Pancreas (tissue), 10 donors: ENCODE data around the gene UBE2H. TPM values are rescaled to one million over a fixed set of nuclear protein-coding genes. Genes with fewer than 3 reads are reported as not detected.

Source experiments
- ATAC-seq, 4 donors: fragments of 200-7000 bp; cut with Tn5 transposase; one replicate each; pipeline versions ENCODE4 v1.8.0 to v1.9.1; 2020; ENCODE audit warnings: mild to moderate bottlenecking in 4 of 4, moderate library complexity in 4 of 4
- DNase-seq, 6 donors: peaks; one replicate each; pipeline ENCODE4 v3.0.0-alpha.2; 2020
- FAIRE-seq: peaks from 2 replicates; lab custom pipeline; 2012; peaks lifted over from hg19 to GRCh38; lab: Jason Lieb, UNC
- H3K27ac ChIP-seq, 4 donors: fragments of 200-600 bp; sonication (generic); 1 replicate in 3 of 4; 2 replicates in 1 of 4; pipeline versions ENCODE4 v1.5.0 to v1.8.0; 2020
- H3K27me3 ChIP-seq, 4 donors: fragments of 200-600 bp; one replicate each; pipeline ENCODE4 v1.8.0; 2021
- H3K36me3 ChIP-seq, 3 donors: fragments of 200-600 bp; sonication (generic) in 1 of 3; one replicate each; pipeline versions ENCODE4 v1.5.0 to v1.8.0; 2020 to 2021
- H3K4me1 ChIP-seq, 3 donors: fragments of 200-600 bp; one replicate each; pipeline ENCODE4 v1.8.0; 2021
- H3K4me3 ChIP-seq, 4 donors: fragments of 200-600 bp; sonication (generic) in 2 of 4; one replicate each; pipeline versions ENCODE4 v1.5.0 to v1.8.0; 2020 to 2021
- H3K9me3 ChIP-seq, 4 donors: fragments of 200-600 bp; one replicate each; pipeline ENCODE4 v1.8.0; 2021
- WGBS, 2 donors: extraction: QIAGEN DNeasy Blood & Tissue Kit; methylation state at CpG; one replicate each; pipeline ENCODE4 v1.1.7; 2013; 5-methylcytosine and 5-hydroxymethylcytosine counted together
- intact Hi-C, 3 donors: fragments of 100-400 bp; cut with DNase I; formaldehyde crosslinking; loops; one replicate each; pipeline versions ENCODE4 v1.11.1 to v1.14.2; 2022
- polyA plus RNA-seq, 2 donors: library from polyadenylated mRNA; stranded (reverse); fragments of 200-250 nt; gene quantifications; one replicate each; pipeline ENCODE4 v1.2.3, GENCODE V29; 2013
- total RNA-seq, 6 donors: library from RNA; stranded (reverse); fragmentation: NEBNext Ultra II Directional in 4 of 6; extraction: Animal tissue kit (Norgen Biotek cat#: 25700) in 4 of 6; gene quantifications; one replicate each; pipeline versions ENCODE4 v1.2.1 to v1.2.4, GENCODE V29; 2021 to 2023
- TF ChIP-seq, protein P1 (sequence below), 4 donors: fragments of 200-600 bp; sonication (generic) in 3 of 4; IDR thresholded peaks; one replicate each; pipeline versions ENCODE4 v1.5.0 to v1.8.0; 2021; ENCODE audit warnings: antibody characterized with exemption in 4 of 4
- donor health status: healthy with polysubstance abuse.
- donor health status: DM: no; HTN: no; CAD: no; lungs with moderate emphysema.
- donor health status: DM: no; HTN: no; CAD: no.
- donor health status: control.
- donor health status: control.
- donor health status: Bipolar disorder and iron deficiency.
- donor health status: DM: yes; HTN: yes; CAD: no.
- donor health status: DM: no; HTN: no; CAD: no.
- donor health status: DM: no; HTN: no; CAD: no.
- donor health status: DM: yes; HTN: yes; CAD: no.

The UBE2H gene
- total and polyA plus RNA-seq, 8 donors, result 16.7 to 85.6 (median 62.6) TPM

DNA sequence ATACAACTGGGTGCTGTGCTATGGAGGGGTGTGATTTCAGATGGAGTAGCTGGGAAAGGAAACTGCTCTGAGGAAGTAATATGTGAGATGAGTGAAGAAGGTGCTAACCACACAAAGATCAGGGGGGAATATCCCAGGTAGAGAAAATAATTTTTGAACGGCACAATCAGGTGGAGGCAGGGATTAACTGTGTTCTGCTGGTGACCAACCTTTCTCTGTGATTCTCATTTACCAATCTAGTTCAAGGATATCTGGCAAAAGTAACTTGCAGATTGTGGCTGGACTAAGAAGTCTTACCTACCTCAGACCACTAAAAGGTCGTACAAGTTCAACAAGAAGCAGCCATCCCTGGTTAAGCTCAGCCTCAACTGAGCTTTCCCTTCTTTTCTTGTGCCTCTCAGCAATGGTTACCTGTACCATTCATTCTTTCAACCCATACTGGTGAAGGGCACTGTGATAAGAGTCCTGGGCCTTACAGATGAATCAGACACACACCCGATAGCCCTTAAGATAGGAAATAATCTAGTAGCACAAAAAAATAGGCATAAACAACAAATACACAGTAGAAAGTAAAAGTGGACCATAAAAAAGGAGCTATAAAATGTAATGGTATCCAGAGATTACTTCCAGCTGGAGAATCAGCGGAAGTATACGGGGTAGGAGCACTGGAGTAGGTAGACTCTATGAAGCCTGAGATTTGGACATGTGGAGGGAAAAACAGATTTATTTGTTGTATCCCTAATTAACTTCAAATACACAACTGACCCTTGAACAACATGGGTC, 96.6 kb downstream of the UBE2H start:
- ATAC-seq, result no peak
- peak overlapping the region in 2 of 4 donors; percentile 74 to 88 for H3K27ac ChIP-seq

DNA sequence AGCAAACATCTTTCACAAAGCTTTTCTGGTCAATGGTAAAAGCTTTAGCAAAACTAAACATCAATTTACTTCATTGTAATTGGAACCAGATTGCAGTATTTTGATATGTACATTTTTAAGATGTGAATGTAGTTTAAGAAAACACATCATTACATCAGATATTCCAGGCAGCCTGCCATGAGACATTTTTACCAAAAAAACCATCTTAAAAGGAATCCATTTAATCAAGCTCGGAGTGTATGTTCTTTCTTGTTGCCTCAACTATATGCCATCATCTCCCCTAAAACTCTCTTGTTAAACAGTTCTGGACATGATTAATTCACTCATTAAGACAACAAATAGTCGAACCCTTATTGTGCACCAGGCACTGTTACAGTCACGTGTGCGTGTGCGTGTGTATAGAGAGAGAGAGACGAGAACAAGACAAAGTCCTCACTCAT, 97.5 kb downstream of the UBE2H start:
- FAIRE-seq (no peak), ATAC-seq (no peak), DNase-seq (no peak)
- Histone ChIP-seq H3K36me3 (no peaks in the 10 kb centered on the region), H3K4me1 (peaks cover 62 to 89% (median 82%) of the 10 kb centered on the region in 3 donors), H3K9me3 (no peaks in the 10 kb centered on the region), H3K27ac (peak overlapping the region in 2 of 4 donors; percentile 74 to 88), H3K4me3 (no peak overlapping the region), H3K27me3 (no peaks in the 10 kb centered on the region)
- TF ChIP-seq, protein P1, sequence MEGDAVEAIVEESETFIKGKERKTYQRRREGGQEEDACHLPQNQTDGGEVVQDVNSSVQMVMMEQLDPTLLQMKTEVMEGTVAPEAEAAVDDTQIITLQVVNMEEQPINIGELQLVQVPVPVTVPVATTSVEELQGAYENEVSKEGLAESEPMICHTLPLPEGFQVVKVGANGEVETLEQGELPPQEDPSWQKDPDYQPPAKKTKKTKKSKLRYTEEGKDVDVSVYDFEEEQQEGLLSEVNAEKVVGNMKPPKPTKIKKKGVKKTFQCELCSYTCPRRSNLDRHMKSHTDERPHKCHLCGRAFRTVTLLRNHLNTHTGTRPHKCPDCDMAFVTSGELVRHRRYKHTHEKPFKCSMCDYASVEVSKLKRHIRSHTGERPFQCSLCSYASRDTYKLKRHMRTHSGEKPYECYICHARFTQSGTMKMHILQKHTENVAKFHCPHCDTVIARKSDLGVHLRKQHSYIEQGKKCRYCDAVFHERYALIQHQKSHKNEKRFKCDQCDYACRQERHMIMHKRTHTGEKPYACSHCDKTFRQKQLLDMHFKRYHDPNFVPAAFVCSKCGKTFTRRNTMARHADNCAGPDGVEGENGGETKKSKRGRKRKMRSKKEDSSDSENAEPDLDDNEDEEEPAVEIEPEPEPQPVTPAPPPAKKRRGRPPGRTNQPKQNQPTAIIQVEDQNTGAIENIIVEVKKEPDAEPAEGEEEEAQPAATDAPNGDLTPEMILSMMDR (IDR thresholded peaks at IDR 0.05), result no peak
- intact Hi-C loops, result no loop called here
- WGBS, 2 donors, result 59 to 65% methylated on average over 6 of the region's 6 CpGs

More for the DNA sequence above, 96.6 kb downstream of the UBE2H start:
- Histone ChIP-seq H3K4me1 (peaks cover 54 to 89% (median 79%) of the 10 kb centered on the region in 3 donors), H3K36me3 (no peaks in the 10 kb centered on the region), H3K4me3 (no peak overlapping the region), H3K9me3 (no peaks in the 10 kb centered on the region), H3K27me3 (no peaks in the 10 kb centered on the region)
- 68 to 78% methylated on average over 5 of the region's 5 CpGs for WGBS, 2 donors
- no peak for FAIRE-seq
- intact Hi-C loops, result no loop called here
- TF ChIP-seq, protein P1 (IDR thresholded peaks at IDR 0.05), result no peak
- no peak for DNase-seq

DNA sequence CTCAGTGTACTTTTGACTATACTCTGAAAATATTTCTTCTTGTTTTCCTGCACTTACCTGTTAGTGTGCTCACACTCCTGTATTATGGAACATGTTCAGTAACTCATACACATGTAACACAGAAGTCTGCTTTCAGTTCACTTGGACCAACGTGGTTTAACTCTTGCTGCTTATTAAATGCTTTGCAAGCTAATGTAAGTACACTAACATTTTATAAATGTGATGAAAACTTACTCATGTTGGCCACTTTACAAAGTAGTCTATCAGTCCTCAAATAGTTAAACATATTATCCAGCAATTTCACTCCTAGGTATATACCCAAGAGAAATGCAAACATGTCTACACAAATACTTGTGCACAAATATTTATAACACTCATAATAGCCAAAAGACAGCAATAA, 98.4 kb downstream of the UBE2H start:
- intact Hi-C loops, result no loop called here
- no peak for FAIRE-seq
- ATAC-seq, result no peak
- WGBS, 2 donors, result 14 to 18% methylated on average over 1 of the region's 1 CpG
- DNase-seq, result no peak
- TF ChIP-seq, protein P1 (IDR thresholded peaks at IDR 0.05), result no peak
- H3K4me1 ChIP-seq, result peaks cover 67 to 89% (median 75%) of the 10 kb centered on the region in 3 donors
- peak overlapping the region in 3 of 4 donors; percentile 39 to 88 (median 74) for H3K27ac ChIP-seq
- H3K36me3 ChIP-seq, result no peaks in the 10 kb centered on the region
- no peak overlapping the region for H3K4me3 ChIP-seq
- H3K27me3 ChIP-seq, result no peaks in the 10 kb centered on the region
- no peaks in the 10 kb centered on the region for H3K9me3 ChIP-seq

DNA sequence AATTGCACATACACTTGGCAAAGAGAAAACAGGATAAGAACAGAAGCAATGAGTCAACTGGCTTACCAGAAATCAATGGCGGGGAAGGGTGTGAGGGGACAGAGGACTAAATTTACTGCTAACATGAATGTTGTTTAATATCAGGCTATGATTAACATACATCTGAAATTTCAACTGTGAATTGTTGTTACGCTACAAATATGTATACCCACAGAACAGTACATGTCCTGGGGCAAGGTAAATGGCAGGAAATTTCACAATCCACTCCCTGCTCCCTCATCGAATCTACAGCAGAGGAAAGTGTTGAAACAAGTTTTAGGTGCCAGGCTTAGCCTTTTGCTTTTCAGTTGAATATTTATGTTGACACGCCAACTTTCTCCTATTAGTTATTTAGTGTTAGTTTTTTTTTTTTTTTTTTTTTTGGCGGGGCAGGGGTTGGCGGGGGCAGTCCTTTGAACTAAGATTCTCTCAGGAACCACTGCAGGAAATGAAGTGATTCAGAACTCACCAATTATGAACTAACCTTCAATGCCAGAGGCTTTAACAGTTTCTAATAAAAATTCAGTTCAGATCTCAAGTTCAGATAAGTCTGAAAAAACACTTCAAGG, 99.0 kb downstream of the UBE2H start:
- peak in 3 of 4 donors; percentile 5 to 28 (median 17) for ATAC-seq
- H3K4me3 ChIP-seq, result no peak overlapping the region
- no peak for FAIRE-seq
- intact Hi-C loops, result no loop called here
- H3K27ac ChIP-seq, result peak overlapping the region in 3 of 4 donors; percentile 39 to 88 (median 74)
- H3K4me1 ChIP-seq, result peaks cover 63 to 84% (median 69%) of the 10 kb centered on the region in 3 donors
- whole genome bisulfite sequencing, 2 donors, result 25 to 33% methylated on average over 6 of the region's 6 CpGs
- DNase-seq, result no peak
- no peaks in the 10 kb centered on the region for H3K9me3 ChIP-seq
- TF ChIP-seq, protein P1 (IDR thresholded peaks at IDR 0.05), result no peak
- no peaks in the 10 kb centered on the region for H3K27me3 ChIP-seq
- H3K36me3 ChIP-seq, result no peaks in the 10 kb centered on the region
